OCI-LY1 (cell line): Measurements from ENCODE around the gene KRT28.

ENCODE experiments used
- H2AFZ ChIP-seq: fragments of 200-600 bp; sonication (generic), shearing (Covaris generic); 2 replicates; pipeline ENCODE4 v1.6.0; 2014; ENCODE audit warnings: antibody characterized with exemption, mild to moderate bottlenecking, low read length
- H3F3A ChIP-seq: fragments of 200-600 bp; sonication (generic), shearing (Covaris generic); 2 replicates; pipeline ENCODE4 v1.6.0; 2014; ENCODE audit warnings: mild to moderate bottlenecking, antibody characterized with exemption, low read length, moderate library complexity; ENCODE audit not compliant: insufficient read depth
- H3K27ac ChIP-seq: fragments of 200-600 bp; sonication (generic); 2 replicates; pipeline ENCODE4 v1.5.1; 2014; ENCODE audit warnings: low read length, mixed run types, mild to moderate bottlenecking, low read depth; ENCODE audit not compliant: poor library complexity, severe bottlenecking
- H3K27me3 ChIP-seq: fragments of 200-600 bp; sonication (generic); 2 replicates; pipeline ENCODE4 v1.6.0; 2014; ENCODE audit warnings: antibody characterized with exemption, mild to moderate bottlenecking, low read length, moderate library complexity; ENCODE audit not compliant: insufficient read depth
- H3K36me3 ChIP-seq: fragments of 200-600 bp; sonication (generic); 2 replicates; pipeline ENCODE4 v1.6.1; 2014; ENCODE audit warnings: mild to moderate bottlenecking, antibody characterized with exemption, low read length, moderate library complexity, mixed read lengths; ENCODE audit not compliant: insufficient read depth
- H3K4me1 ChIP-seq: fragments of 200-600 bp; sonication (generic); 2 replicates; pipeline ENCODE4 v1.5.1; 2014; ENCODE audit warnings: mild to moderate bottlenecking, low read length, moderate library complexity; ENCODE audit not compliant: insufficient read depth, severe bottlenecking
- H3K4me2 ChIP-seq: fragments of 200-600 bp; sonication (generic), shearing (Covaris generic); 2 replicates; pipeline ENCODE4 v1.6.1; 2014; ENCODE audit warnings: low read length
- H3K4me3 ChIP-seq: fragments of 200-600 bp; sonication (generic); 2 replicates; pipeline ENCODE4 v1.5.1; 2014; ENCODE audit warnings: low read length, low read depth, mild to moderate bottlenecking, mixed read lengths; ENCODE audit not compliant: poor library complexity, severe bottlenecking
- H3K79me2 ChIP-seq: fragments of 200-600 bp; shearing (Covaris generic); 2 replicates; pipeline ENCODE4 v1.6.1; 2016; ENCODE audit warnings: mixed run types, low read length, mixed read lengths; ENCODE audit not compliant: insufficient read depth
- H3K9ac ChIP-seq: fragments of 200-600 bp; sonication (generic), shearing (Covaris generic); 2 replicates; pipeline ENCODE4 v1.6.1; 2014; ENCODE audit warnings: mild to moderate bottlenecking, low read length, mixed read lengths
- H3K9me2 ChIP-seq: fragments of 200-600 bp; sonication (generic), shearing (Covaris generic); 2 replicates; pipeline ENCODE4 v1.6.1; 2014; ENCODE audit warnings: low read depth, mild to moderate bottlenecking, low read length, mixed read lengths
- H3K9me3 ChIP-seq: fragments of 200-600 bp; shearing (Covaris generic); 2 replicates; pipeline ENCODE4 v1.6.1; 2014; ENCODE audit warnings: low read length, mixed read lengths
- H4K20me1 ChIP-seq: fragments of 200-600 bp; sonication (generic), shearing (Covaris generic); 2 replicates; pipeline ENCODE4 v1.6.0; 2016; ENCODE audit warnings: mild to moderate bottlenecking, low read length; ENCODE audit not compliant: insufficient read depth
- EZH2 ChIP-seq: fragments of 200-600 bp; sonication (generic), shearing (Covaris generic); IDR thresholded peaks from 2 replicates; pipeline ENCODE4 v1.8.0; 2017; ENCODE audit warnings: borderline replicate concordance, mixed run types, mild to moderate bottlenecking, antibody characterized with exemption, low read length, moderate library complexity, mixed read lengths
- TF ChIP-seq, protein P1 (sequence below): fragments of 200-600 bp; sonication (generic), shearing (Covaris generic); IDR thresholded peaks from 2 replicates; pipeline ENCODE4 v1.5.1; 2017; ENCODE audit warnings: mild to moderate bottlenecking, antibody characterized with exemption, low read length, moderate library complexity, mixed read lengths

The KRT28 gene

GRCh38 chr17:40827746-40828453, 28.1 kb upstream of the KRT28 start:
- Histone ChIP-seq H3K4me2 (no peak overlapping the region), H3K9me2 (no peaks in the 10 kb centered on the region), H3K27me3 (no peaks in the 10 kb centered on the region), H3K27ac (no peak overlapping the region), H3K4me1 (no peaks in the 10 kb centered on the region), H3K9me3 (no peaks in the 10 kb centered on the region), H3K9ac (no peak overlapping the region), H3F3A (no peaks in the 10 kb centered on the region), H2AFZ (no peak overlapping the region), H3K4me3 (no peak overlapping the region), H3K36me3 (no peaks in the 10 kb centered on the region), H4K20me1 (no peaks in the 10 kb centered on the region), H3K79me2 (no peaks in the 10 kb centered on the region)
- TF ChIP-seq EZH2: no peak
- TF ChIP-seq, protein P1, sequence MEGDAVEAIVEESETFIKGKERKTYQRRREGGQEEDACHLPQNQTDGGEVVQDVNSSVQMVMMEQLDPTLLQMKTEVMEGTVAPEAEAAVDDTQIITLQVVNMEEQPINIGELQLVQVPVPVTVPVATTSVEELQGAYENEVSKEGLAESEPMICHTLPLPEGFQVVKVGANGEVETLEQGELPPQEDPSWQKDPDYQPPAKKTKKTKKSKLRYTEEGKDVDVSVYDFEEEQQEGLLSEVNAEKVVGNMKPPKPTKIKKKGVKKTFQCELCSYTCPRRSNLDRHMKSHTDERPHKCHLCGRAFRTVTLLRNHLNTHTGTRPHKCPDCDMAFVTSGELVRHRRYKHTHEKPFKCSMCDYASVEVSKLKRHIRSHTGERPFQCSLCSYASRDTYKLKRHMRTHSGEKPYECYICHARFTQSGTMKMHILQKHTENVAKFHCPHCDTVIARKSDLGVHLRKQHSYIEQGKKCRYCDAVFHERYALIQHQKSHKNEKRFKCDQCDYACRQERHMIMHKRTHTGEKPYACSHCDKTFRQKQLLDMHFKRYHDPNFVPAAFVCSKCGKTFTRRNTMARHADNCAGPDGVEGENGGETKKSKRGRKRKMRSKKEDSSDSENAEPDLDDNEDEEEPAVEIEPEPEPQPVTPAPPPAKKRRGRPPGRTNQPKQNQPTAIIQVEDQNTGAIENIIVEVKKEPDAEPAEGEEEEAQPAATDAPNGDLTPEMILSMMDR: no peak

DNA sequence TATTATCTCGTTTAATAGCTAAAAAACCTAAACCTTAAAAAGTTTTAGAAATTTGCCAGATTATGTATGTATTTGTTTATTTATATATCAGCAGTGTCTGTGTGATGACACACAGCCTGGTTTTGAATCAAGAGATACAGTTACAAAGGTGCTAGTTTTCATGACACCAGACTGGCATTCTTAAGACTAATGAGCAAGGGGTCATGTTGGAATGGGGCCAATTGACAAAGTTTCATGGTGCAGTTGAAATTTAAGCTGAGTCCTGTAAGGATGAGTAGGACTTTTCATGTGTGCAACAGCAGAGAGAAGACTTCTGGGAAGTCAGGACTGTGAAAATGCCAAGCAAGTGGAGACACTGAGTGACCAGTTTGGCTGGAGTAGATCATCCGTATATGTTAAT, 25.8 kb upstream of the KRT28 start:
- no peak overlapping the region for H3K27ac ChIP-seq
- H3K36me3 ChIP-seq: no peaks in the 10 kb centered on the region
- no peak for TF ChIP-seq EZH2
- TF ChIP-seq, protein P1: no peak
- H3K9me2 ChIP-seq: no peaks in the 10 kb centered on the region
- no peaks in the 10 kb centered on the region for H3K27me3 ChIP-seq
- H3K4me3 ChIP-seq: no peak overlapping the region
- H3K4me2 ChIP-seq: no peak overlapping the region
- no peak overlapping the region for H2AFZ ChIP-seq
- no peaks in the 10 kb centered on the region for H3K4me1 ChIP-seq
- H3F3A ChIP-seq: no peaks in the 10 kb centered on the region
- H3K79me2 ChIP-seq: no peaks in the 10 kb centered on the region
- H4K20me1 ChIP-seq: no peaks in the 10 kb centered on the region
- H3K9me3 ChIP-seq: no peaks in the 10 kb centered on the region
- H3K9ac ChIP-seq: no peak overlapping the region

GRCh38 chr17:40824015-40824832, 24.5 kb upstream of the KRT28 start:
- no peaks in the 10 kb centered on the region for H3K9me2 ChIP-seq

More at GRCh38 chr17:40824015-40824832, 24.5 kb upstream of the KRT28 start:
- TF ChIP-seq EZH2: no peak
- Histone ChIP-seq H3K9ac (no peak overlapping the region), H3K9me3 (peaks cover 3% of the 10 kb centered on the region; the same call in 1 of the 2 replicates), H3K4me1 (peaks cover 6% of the 10 kb centered on the region), H4K20me1 (no peaks in the 10 kb centered on the region), H3K4me2 (no peak overlapping the region), H3F3A (no peaks in the 10 kb centered on the region; the same call in 1 of the 2 replicates), H3K4me3 (no peak overlapping the region), H3K27me3 (no peaks in the 10 kb centered on the region), H2AFZ (no peak overlapping the region), H3K79me2 (no peaks in the 10 kb centered on the region), H3K27ac (no peak overlapping the region), H3K36me3 (peaks cover 12% of the 10 kb centered on the region; the same call in 1 of the 2 replicates)
